IMR-90 (cell line): ENCODE data around the gene ZDHHC1. TPM values are rescaled to one million over a fixed set of nuclear protein-coding genes. Genes with fewer than 3 reads are reported as not detected.
A peak's percentile ranks its signal among the peaks of the same experiment; 100 is the strongest.

ENCODE experiments used
- ATAC-seq: fragments of 200-7000 bp; cut with Tn5 transposase; 2 replicates; pipeline ENCODE4 v1.9.1; 2020; ENCODE audit warnings: low read depth, mild to moderate bottlenecking, moderate library complexity
- BruUV-seq: library from RNA; stranded (reverse); fragments of 400-500 nt; replicated peaks from 2 replicates; lab custom pipeline; 2021; lab: Mats Ljungman, UMichigan
- CTCF ChIA-PET: fragments of 300-600 bp; formaldehyde crosslinking; extraction: SDS; loops from one replicate; lab custom pipeline; 2021; ENCODE audit warnings: antibody characterized with exemption; lab: Yijun Ruan, JAX
- POLR2A ChIA-PET: fragments of 300-600 bp; sonication (Branson Sonifier 250); formaldehyde crosslinking; loops from one replicate; lab custom pipeline; 2022; ENCODE audit warnings: antibody characterized with exemption; ENCODE audit not compliant: unreplicated experiment; lab: Charles Lee
- DNase-seq: peaks from one replicate; pipeline ENCODE4 v3.0.0; 2013
- H2AFZ ChIP-seq: replicated peaks from 2 replicates; pipeline ENCODE3; 2013; ENCODE audit warnings: low read length, mild to moderate bottlenecking; ENCODE audit not compliant: poor library complexity
- H2AK5ac ChIP-seq: 2 replicates; pipeline ENCODE4 v1.6.1; 2013; ENCODE audit warnings: low read depth, low read length, inconsistent platforms
- H2AK9ac ChIP-seq: replicated peaks from 2 replicates; pipeline ENCODE3; 2013; ENCODE audit warnings: mild to moderate bottlenecking, low read depth, low read length, moderate library complexity; ENCODE audit not compliant: poor library complexity
- H2BK120ac ChIP-seq: 2 replicates; pipeline ENCODE4 v1.6.1; 2013; ENCODE audit warnings: low read depth, low read length, inconsistent platforms
- H2BK15ac ChIP-seq: 3 replicates; pipeline ENCODE4 v1.6.1; 2013; ENCODE audit warnings: low read depth, low read length, inconsistent platforms
- H2BK20ac ChIP-seq: 2 replicates; pipeline ENCODE4 v1.6.1; 2013; ENCODE audit warnings: low read depth, mild to moderate bottlenecking, inconsistent platforms, low read length, moderate library complexity
- H2BK5ac ChIP-seq: 2 replicates; pipeline ENCODE4 v1.6.1; 2013; ENCODE audit warnings: mild to moderate bottlenecking, low read depth, low read length, inconsistent platforms; ENCODE audit not compliant: poor library complexity, severe bottlenecking
- H3K14ac ChIP-seq: replicated peaks from 2 replicates; pipeline ENCODE4 v1.6.1; 2013; ENCODE audit warnings: low read depth, low read length, inconsistent platforms
- H3K18ac ChIP-seq: 2 replicates; pipeline ENCODE4 v1.6.1; 2013; ENCODE audit warnings: low read depth, low read length, control low read depth
- H3K23ac ChIP-seq: 2 replicates; pipeline ENCODE4 v1.6.1; 2013; ENCODE audit warnings: low read depth, low read length, inconsistent platforms
- H3K27ac ChIP-seq: 2 replicates; pipeline ENCODE4 v1.5.1; 2013; ENCODE audit warnings: mild to moderate bottlenecking, control low read depth, low read length; ENCODE audit not compliant: insufficient read depth
- H3K27me3 ChIP-seq: 2 replicates; pipeline ENCODE4 v1.6.1; 2013; ENCODE audit warnings: low read length; ENCODE audit not compliant: control insufficient read depth, insufficient read depth
- H3K36me3 ChIP-seq: 2 replicates; pipeline ENCODE4 v1.6.1; 2013; ENCODE audit warnings: low read length, mixed read lengths; ENCODE audit not compliant: control insufficient read depth, insufficient read depth
- H3K4ac ChIP-seq: 2 replicates; pipeline ENCODE4 v1.6.1; 2013; ENCODE audit warnings: low read depth, low read length, inconsistent platforms
- H3K4me1 ChIP-seq: 2 replicates; pipeline ENCODE4 v1.6.1; 2013; ENCODE audit warnings: low read length, mixed read lengths; ENCODE audit not compliant: control insufficient read depth, insufficient read depth
- H3K4me2 ChIP-seq: 2 replicates; pipeline ENCODE4 v1.6.1; 2013; ENCODE audit warnings: low read depth, mild to moderate bottlenecking, control low read depth, low read length, moderate library complexity
- H3K4me3 ChIP-seq: 2 replicates; pipeline ENCODE4 v1.5.1; 2013; ENCODE audit warnings: low read depth, mild to moderate bottlenecking, control low read depth, low read length, moderate library complexity; ENCODE audit not compliant: insufficient read depth
- H3K56ac ChIP-seq: 2 replicates; pipeline ENCODE4 v1.6.1; 2013; ENCODE audit warnings: low read length, inconsistent platforms; ENCODE audit not compliant: insufficient read depth; ENCODE audit errors: extremely low read depth
- H3K79me1 ChIP-seq, 2 experiments: 2 replicates each; pipeline ENCODE4 v1.6.1; 2013; ENCODE audit warnings: low read length in 2 of 2, inconsistent platforms in 1 of 2, low read depth in 1 of 2
- H3K9ac ChIP-seq: 2 replicates; pipeline ENCODE4 v1.6.1; 2013; ENCODE audit warnings: low read depth, low read length, control low read depth
- H3K9me1 ChIP-seq: 2 replicates; pipeline ENCODE4 v1.6.1; 2013; ENCODE audit warnings: low read length, inconsistent platforms; ENCODE audit not compliant: insufficient read depth
- H3K9me3 ChIP-seq: 2 replicates; pipeline ENCODE4 v1.6.1; 2013; ENCODE audit warnings: low read length; ENCODE audit not compliant: control insufficient read depth, insufficient read depth
- H4K20me1 ChIP-seq: 2 replicates; pipeline ENCODE4 v1.6.1; 2013; ENCODE audit warnings: low read length, inconsistent platforms; ENCODE audit not compliant: insufficient read depth
- H4K5ac ChIP-seq: 2 replicates; pipeline ENCODE4 v1.6.1; 2013; ENCODE audit warnings: mild to moderate bottlenecking, low read depth, low read length, control low read depth
- H4K8ac ChIP-seq, 2 experiments: 2 replicates each; pipeline ENCODE4 v1.6.1; 2013; ENCODE audit warnings: low read depth in 2 of 2, low read length in 2 of 2, control low read depth in 1 of 2, inconsistent platforms in 1 of 2
- H4K91ac ChIP-seq: 2 replicates; pipeline ENCODE4 v1.6.1; 2013; ENCODE audit warnings: low read depth, low read length, inconsistent platforms; ENCODE audit not compliant: insufficient read depth
- BHLHE40 ChIP-seq: fragments of 150-350 bp; IDR thresholded peaks from 2 replicates; pipeline ENCODE4 v1.6.1; 2016; ENCODE audit warnings: mild to moderate bottlenecking, low read depth, low read length
- WGBS, 2 experiments: methylation state at CpG; one replicate each; pipeline versions ENCODE4 v1.1.5 to v1.1.7; 2013; ENCODE audit warnings: missing lambda C conversion rate in 2 of 2; ENCODE audit not compliant: insufficient read length in 1 of 2; ENCODE audit errors: extremely low coverage in 2 of 2; 5-methylcytosine and 5-hydroxymethylcytosine counted together
- dilution Hi-C: fragments of 300-500 bp; cut with HindIII; formaldehyde crosslinking; loops from one replicate; pipeline ENCODE4 v1.14.3; 2018; ENCODE audit warnings: low sequenced_read_pairs; ENCODE audit not compliant: unreplicated experiment
- in situ Hi-C: fragments of 300-500 bp; cut with MboI; formaldehyde crosslinking; loops from 3 replicates; pipeline ENCODE4 v1.14.3; 2019; ENCODE audit warnings: low sequenced_read_pairs, inconsistent platforms, mixed read lengths
- intact Hi-C: fragments of 100-400 bp; cut with micrococcal nuclease; formaldehyde crosslinking; loops from 2 replicates; pipeline ENCODE4 v1.10.0; 2022
- polyA plus RNA-seq, 3 experiments: library from polyadenylated mRNA; depleted of rRNA; stranded (reverse); fragments of >200 nt; gene quantifications; 2 replicates each; pipeline ENCODE4 v1.2.3, GENCODE V29; 2012; ENCODE audit warnings: low replicate concordance in 1 of 3
- total RNA-seq: library from RNA; depleted of rRNA; stranded (reverse); fragments of >200 nt; gene quantifications from 2 replicates; pipeline ENCODE4 v1.2.3, GENCODE V29; 2012
- TF ChIP-seq, protein P1 (sequence below): conservative IDR thresholded peaks from 2 replicates; pipeline ENCODE4 v1.5.1; 2012; ENCODE audit warnings: mild to moderate bottlenecking, low read depth, low read length, improper control_type of control experiment

The ZDHHC1 gene
- total and polyA plus RNA-seq, 2 of the 4 experiments (the other 2 are of a cell fraction) = 2.0 to 5.9 TPM

DNA sequence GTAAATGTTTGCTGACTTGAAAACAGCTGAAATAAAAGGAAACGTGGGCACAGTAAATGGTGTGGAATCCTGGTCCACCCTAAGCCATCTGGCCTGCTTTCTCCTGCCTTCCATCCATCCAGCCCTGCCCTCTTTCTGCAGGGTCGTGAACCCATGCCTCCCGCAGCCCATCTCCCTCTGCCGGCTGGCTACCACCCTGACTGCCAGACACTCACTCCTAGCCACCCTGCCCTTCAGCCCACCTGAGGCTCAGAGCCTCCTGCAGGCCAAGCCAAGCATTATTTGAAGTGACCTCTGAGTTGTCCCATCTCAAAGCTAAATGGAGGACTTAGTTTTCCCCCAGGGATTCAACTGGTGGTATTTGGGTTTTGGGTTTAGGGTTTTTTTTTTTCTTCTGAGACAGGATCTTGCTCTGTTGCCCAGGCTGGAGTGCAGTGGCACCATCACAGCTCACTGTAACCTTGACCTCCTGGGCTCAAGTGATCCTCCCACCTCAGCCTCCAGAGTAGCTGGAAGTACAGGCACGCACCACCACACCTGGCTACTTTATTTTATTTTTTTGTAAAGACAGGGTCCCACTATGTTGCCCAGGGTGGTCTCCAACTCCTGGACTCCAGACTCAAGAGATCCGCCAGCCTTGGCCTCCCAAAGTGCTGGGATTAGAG, 8.4 kb downstream of the ZDHHC1 start:
- in situ Hi-C loops = no loop called here
- WGBS, 2 experiments = 80% methylated on average over 1 of the region's 6 CpGs; no CpG with 5 or more reads in 1 of the 2 experiments
- Histone ChIP-seq H2AFZ (peak overlapping the region; percentile 88), H4K5ac (no peak overlapping the region), H3K18ac (no peak overlapping the region), H3K79me1 (peaks cover 0 to 10% of the 10 kb centered on the region in 2 experiments; a peak in 2 of 4 replicates), H3K27me3 (no peaks in the 10 kb centered on the region), H3K56ac (no peak overlapping the region), H3K23ac (no peak overlapping the region), H2BK20ac (no peak overlapping the region), H3K9me3 (no peaks in the 10 kb centered on the region), H2BK120ac (peak overlapping the region; percentile 76; the same call in 1 of the 2 replicates), H2AK5ac (peak overlapping the region; percentile 84; the same call in 1 of the 2 replicates), H3K4me1 (peaks cover 17% of the 10 kb centered on the region), H3K36me3 (no peaks in the 10 kb centered on the region), H3K4ac (no peak overlapping the region; the same call in 1 of the 2 replicates), H4K20me1 (no peaks in the 10 kb centered on the region), H2BK5ac (no peak overlapping the region), H4K91ac (no peak overlapping the region), H4K8ac (peak overlapping the region in 1 of 2 experiments; percentile 60; a peak in 2 of 4 replicates), H2AK9ac (no peak overlapping the region), H3K9ac (no peak overlapping the region), H3K27ac (no peak overlapping the region), H3K4me3 (no peak overlapping the region), H3K14ac (peak overlapping the region; percentile 52; the same call in 1 of the 2 replicates), H2BK15ac (no peak overlapping the region), H3K4me2 (no peak overlapping the region), H3K9me1 (peaks cover 12% of the 10 kb centered on the region)
- ATAC-seq (no peak), DNase-seq (no peak)
- BruUV-seq = no TSS peak
- dilution Hi-C loops = no loop called here
- intact Hi-C loops = no loop called here
- ChIA-PET POLR2A (no interaction called here), CTCF (interaction anchor here (1.2 to 1.8 kb wide), 3 partner anchors 8 to 20 kb away, joined by 3 to 5 read pairs (median 4); no protein-coding TSS in a partner anchor)
- no peak for TF ChIP-seq BHLHE40
- TF ChIP-seq, protein P1, sequence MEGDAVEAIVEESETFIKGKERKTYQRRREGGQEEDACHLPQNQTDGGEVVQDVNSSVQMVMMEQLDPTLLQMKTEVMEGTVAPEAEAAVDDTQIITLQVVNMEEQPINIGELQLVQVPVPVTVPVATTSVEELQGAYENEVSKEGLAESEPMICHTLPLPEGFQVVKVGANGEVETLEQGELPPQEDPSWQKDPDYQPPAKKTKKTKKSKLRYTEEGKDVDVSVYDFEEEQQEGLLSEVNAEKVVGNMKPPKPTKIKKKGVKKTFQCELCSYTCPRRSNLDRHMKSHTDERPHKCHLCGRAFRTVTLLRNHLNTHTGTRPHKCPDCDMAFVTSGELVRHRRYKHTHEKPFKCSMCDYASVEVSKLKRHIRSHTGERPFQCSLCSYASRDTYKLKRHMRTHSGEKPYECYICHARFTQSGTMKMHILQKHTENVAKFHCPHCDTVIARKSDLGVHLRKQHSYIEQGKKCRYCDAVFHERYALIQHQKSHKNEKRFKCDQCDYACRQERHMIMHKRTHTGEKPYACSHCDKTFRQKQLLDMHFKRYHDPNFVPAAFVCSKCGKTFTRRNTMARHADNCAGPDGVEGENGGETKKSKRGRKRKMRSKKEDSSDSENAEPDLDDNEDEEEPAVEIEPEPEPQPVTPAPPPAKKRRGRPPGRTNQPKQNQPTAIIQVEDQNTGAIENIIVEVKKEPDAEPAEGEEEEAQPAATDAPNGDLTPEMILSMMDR = 0 out of 2 replicates have a peak, but pooled peaks have one; percentile 2
